Stimulated activated CD8-positive, alpha-beta memory T cell treated with anti-CD3 and anti-CD28 coated beads, Interleukin-4, amount 100 ng/mL, for 4 hours (primary cell): ENCODE measurements around the gene VSIR.

ENCODE experiments used
- DNase-seq, 2 donors: peaks; one replicate each; pipeline ENCODE4 v3.0.0-alpha.2; 2020; ENCODE audit warnings: low read depth in 2 of 2, low spot score in 1 of 2

Gene VSIR

GRCh38 chr10:71765176-71765904 lies 8.0 kb downstream of the VSIR start:
- no peak for DNase-seq

DNA sequence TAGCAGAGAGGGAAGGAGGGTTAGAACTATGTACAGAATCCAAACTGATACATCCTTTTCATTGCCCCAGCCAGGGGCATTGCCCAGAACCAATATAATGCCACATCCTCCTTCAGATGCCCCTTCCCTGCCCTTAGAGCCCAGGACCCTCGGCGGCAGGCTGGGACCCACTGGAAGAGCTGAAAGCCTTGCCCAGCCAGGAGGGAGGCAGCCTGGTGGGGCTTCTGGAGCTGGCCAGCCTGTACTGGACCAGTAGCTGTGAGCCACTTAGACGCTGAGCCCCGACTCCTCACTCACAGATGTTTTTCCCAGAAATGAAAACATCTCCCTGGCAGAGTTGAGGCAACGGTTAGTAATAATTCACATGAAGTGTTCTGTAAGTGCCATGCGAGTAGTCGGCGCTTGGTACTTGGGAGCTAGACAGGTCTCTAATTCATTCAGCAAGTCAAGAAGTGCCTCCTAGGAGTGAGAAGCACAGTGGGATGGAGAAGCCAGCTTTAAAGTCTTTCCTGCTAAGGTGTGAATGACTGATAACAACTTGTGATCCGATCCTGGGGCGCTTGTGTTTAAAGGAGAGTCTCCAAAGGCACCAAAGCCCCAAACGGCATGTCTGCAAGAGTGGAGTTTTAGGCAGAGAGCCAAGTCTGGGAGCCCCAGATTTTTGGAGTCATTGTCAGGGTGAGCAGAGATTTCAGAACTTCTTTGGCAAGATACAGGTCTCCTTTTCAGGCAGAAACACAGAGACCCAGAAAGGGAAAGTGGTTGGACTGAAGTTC lies 9.8 kb downstream of the VSIR start:
- no peak for DNase-seq

DNA sequence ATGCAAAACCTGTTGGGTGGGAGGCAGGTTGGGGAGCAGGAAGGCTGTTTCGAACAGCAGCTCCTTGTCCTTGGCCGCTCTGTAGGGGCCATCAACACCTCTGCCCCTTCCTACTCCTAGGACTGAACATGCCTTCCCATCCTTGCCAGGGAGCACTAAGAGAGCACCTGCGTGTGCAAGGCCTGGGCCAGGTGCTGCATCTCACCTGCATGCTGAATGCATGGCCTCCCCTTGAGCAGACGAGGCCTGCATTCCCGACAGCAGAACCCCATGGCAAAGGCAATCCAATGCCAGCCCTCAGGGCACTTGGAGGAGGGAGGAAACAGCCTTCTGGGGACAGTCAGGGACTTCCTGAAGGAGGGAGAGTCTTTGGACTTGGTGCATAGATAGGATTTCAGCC lies 11.0 kb downstream of the VSIR start:
- DNase-seq: no peak

DNA sequence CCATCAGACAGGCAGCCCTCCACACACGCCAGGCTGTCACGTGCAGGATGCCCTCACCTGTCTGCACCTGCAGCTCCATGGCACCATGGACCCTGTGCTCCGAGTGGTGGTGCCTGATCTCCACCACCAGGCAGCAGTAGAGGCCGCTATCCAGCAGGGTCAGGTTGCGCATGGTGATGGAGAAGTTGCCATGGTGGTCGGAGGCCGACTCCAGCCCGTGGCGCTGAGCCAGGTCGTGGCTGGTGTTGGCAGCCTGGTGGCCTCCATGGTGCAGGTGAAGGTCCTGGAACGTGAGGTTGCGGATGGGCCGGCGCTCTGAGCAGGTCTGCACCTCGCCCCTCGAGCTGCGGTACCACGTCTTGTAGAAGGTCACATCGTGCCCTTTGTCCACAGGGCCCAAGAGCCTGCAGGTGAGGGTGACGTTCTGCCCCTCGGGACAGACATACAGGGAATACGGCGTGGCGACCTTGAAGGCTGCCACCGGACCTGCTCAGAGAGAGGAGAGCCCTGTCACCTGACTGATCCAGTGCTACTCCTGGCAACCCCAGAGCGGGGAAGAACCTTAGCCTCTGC lies 11.7 kb downstream of the VSIR start:
- no peak for DNase-seq

GRCh38 chr10:71761105-71761511 lies 12.2 kb downstream of the VSIR start:
- DNase-seq: peak in 1 of 2 donors; percentile 57

DNA sequence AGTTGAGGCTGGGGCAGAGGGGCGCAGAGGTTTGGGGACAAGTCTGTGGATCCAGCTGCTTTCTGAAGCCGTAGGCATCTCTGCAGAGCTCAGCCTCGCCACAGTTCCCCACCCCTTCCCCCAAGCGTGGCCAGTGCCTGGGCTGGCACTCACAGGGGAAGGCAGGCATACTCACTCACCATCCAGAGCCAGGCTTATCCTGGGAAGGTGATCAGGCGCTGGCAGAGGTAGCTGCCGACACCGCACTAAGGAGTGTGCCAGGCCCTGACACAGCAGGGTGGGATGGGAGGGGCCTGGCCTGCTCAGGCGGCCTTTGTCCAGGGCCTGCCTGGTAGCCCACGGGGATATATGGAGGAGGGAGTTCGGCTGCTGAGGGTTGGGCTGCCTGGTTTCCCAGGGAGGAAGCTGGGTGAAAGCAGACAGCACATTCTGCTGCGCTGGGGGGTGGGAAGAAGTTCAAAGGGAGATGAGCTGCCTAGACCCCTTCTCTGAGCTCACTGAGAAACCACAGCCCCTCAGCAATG lies 15.9 kb downstream of the VSIR start:
- DNase-seq: no peak

DNA sequence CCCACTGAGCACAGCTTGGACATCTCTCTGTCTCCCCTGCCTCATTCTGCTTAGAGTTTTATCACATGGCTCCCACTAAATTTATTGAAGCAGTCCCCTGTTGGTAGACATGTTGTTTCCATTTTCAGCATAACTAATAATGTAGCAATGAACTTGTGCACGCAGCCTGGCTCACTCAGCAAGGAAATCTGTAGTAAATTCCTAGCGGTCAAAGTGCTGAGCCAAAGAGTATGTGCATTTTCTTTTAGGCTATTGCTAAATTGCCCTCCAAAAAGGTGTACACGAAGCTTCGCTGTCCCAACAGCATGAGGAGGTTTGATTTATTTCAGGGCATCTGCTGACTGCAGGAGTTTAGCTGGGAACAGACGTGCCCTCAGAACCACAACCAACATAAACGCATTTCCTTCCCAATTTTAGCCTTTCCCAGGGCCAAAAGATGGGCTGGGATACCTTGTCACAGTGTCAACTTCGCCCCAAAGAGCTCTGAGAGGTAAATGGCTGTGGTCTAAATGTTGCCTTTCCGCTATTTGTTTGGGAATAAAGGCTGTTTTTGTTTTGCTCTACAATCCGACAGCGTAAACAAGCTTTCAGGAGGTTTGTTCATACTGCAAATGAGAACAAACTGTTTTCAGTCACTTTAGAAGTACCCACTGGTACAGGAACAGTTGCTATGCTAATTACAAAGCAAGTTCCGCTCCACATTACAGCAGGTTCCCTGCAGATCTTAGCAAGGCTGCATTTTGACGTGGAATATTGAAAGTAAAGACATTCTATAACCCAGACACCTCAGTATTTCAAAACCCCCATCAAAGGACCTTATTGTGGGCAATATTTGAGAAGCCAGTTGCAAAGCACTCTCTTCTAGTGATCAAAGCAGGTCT lies 16.8 kb downstream of the VSIR start:
- DNase-seq: no peak

DNA sequence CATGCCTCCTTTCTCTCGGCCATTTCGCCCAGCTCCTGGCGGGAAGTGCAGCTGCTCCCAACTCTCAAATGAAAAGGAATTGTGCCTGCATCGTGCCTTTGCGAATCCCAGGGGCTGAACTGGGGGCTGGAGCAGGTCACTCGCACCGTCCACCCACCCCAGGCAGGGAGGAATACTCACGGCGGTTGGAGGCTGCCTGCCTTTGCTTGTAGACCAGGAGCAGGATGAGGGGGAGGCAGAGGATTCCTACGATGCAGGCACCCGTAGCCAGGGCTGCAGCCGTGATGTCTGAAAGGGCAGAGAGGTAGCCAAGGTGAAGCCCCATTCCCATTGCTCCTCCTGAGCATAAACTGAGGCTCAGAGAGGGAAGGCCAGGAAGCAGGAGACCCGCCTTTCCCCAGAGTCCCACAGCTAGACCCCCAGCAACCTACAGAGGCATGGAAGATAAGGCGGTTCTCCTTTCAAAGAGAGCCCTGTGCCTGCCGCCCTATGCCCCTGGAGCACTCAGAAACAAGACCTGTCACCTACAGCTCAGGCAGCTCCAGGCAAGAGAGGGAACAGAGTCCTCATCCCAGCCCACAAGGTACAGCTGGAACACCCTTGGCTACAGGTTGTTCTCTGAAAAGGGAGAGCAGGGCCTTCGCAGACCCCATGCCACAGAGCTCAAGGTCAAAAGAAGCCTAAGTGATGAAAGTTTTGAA lies 18.0 kb downstream of the VSIR start:
- no peak for DNase-seq

DNA sequence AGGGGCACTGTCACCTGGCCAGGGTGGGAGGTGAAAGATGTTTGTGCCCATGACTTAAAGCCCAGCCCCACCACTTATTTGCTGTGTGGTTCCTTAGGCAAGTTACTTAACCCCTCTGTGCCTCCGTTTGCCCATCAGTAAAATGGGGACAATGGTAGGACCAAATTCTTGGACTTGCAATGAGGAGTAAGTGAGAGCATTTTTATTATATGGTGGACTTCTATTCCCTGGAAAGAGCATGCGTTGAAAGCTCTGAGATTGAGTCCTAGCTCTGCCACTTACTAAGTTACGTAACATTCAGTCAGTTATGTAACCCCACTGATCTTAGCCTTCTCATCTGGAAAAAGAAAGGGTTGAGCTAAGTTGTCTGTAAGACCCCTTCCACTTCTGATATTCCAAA lies 18.8 kb downstream of the VSIR start:
- no peak for DNase-seq

DNA sequence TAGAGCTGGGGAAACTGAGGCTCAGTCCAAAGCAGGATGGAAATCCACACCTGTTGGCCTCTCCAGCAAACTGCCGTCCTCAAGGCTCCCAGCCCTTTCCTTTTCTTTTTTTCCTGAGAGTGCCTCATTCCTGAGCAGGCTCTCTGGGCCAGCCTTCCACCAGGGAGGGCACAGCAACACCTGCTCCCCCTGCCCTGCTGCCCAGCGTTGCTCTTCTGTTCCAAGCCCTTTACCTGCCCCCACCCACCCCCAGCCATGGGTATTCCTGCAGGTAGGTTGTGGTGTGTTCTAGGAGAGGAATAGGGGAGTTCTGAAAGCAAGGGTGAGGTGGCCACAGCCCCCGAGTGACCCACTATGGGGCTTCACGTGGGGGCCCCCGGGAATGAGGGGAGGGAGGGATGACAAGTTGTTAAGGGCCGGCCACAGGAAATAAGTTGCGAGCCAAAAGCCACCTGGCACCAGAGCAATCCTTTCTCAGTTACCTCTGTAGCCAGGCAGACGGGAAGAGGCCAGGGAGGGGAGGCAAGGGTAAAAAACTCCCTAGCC lies 19.3 kb downstream of the VSIR start:
- DNase-seq: no peak

- no peak for DNase-seq
Observed at GRCh38 chr10:71753091-71753959, 20.0 kb downstream of the VSIR start.

DNA sequence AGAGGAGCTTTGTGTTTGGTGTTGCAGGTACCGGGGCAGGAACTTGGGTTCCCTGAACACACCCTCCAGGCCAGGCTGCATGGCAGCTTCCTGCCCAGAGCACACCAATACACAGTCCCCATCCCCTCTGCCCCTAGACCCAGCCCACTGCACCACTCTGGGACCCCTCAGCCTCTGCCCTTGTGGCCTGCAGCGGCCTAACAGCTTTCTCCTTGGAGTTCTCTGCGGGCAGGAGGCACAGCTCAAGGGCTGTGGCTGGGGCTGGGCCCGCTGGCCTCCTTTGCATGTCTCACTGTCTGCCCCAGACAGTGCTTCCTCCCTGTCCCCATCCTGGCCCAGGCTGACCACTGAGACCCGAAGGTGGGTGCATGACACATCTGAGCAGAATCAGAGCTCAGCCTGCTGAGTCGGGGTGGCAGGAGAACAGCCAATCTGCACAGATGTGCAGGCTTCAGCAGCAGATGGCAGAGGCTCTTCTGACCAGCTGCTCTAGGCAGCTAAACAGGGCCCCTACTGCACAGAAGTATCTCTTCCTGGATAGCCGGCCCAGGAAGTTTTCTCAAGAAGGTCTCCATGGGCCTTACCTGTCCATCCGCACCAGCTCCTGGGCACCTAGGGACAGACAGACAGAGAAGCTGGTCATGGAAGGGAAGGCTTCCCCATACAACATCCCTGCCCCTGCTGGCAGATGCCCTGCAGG lies 20.8 kb downstream of the VSIR start:
- DNase-seq: no peak

DNA sequence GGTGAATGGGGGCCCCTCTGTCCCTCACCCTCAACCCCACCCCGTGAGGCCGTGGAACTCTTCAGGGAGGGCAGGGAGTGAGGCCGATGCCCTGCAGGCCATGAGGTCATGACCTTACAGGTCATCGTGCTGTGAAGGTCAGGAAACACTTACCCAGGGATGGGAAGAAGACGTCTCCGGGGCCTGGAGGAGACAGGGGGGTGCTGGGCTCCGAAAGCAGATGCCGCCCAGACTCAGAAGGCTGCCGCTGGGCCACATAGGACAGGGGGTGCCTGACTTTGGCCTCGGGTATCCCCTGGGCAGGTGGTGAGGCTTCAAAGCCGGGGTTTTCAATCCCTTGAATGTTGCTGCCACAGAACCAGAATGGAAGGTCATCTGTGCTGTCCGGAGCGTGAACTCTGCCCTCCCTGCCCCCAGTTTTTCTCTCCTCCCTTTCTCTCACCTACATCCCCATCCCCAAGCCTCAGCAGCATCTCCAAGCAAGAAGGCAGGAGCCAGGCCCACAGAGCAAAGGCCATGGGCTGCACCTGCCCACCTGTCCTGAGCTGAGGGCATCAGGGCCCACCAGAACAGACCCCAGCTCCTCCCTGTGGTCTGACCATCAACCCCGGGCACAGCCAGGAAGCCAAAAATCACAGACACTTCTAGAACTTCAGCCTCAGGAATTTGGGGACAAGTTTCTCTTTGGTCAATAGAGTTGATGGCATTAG lies 21.6 kb downstream of the VSIR start:
- no peak for DNase-seq

DNA sequence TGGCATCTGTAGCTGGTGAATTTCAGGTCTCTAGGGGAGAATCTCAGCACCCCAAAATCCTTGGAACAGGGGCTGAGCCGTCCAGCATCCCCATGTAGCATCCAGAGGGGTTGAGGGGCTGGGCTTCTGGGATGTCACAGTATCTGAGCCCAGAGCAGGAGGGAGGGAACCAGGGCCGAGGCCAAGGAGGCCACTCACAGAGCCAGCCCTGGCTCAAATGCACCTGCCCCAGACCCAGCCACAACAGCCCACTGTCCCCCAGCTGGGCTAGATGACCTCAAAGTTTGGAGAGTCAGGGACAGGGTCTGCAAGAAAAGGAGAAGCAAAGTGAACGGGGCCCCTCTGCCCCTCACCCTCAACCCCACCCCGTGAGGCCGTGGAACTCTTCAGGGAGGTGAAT lies 22.3 kb downstream of the VSIR start:
- no peak for DNase-seq

DNA sequence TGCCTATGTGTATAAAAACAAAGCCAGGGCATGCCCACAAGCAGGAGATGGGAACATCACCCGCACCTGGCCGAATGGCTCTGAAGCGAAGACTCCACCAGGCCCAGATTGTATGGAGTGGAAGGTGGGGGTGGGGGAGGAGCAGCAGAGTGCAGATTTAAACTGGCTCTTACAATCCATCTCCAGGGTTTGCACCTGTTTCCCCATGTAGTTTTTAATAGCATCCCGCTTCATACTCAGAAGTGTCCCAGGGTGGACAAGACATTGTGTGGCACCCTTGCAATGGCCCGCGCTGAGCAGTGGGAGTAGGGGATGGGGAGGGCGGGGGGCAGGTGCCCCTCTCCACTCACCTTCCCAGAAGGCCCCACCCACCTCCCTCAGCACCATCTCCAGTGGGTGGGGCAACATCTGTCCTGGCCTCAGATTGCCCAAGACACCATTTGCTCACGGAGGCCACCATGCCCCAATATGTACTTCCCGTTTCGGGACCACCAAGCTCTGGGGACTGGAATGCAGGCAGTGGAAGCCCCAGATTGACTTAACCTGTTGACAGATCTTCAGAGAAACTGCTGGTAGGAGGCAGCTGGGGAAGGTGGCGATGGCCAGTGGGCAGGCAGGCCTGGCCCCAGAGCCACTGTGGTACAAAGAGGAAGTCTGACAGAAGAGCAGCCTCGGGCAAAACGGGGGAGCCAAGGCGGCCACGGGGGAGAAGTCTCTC lies 23.0 kb downstream of the VSIR start:
- no peak for DNase-seq

DNA sequence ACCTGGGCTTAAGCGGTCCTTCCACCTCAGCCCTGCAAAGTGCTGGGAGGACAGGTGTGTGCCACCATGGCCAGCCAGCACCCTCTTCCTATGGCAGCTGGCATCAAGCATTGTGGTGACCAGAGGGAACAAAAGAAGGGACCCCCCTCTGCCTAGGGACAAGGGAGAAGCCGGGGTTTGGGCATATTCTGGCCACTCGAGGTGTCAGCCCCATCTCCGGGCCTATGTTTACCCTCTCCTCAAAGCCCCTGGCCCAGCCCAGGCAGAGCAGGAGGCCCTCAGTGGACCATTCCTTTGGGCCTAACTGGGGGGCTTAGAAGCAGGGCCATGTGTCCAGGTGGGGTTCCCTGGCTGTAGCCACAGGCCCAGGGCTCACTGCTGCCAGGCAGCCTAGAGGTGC lies 23.9 kb downstream of the VSIR start:
- DNase-seq: no peak

DNA sequence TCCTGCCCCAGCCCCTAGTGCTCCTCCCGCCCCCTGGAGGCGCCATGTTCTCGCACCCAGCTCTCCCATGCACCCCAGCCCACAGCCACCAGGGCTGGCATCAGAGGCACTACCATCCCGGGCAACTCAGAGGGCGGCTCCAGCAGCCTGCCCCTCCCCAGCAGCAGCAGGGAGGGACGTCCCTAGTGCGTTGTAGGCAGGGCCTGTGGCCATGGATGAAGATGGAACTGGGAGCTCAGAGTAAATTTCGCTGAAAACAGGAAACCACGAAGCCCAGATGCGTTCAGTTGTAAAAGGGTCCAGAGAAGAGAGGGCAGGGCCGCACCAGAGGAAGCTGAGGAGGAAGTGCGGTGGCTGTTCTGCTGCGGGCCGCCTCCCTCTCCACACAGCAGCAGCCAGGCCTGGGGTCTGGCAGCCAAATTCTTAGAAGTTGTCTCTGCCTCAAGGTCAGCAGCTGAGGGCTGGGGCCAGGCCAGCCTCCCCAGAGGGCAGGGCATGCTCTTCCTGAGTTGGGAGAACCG lies 24.6 kb downstream of the VSIR start:
- DNase-seq: no peak
